ENCODE measurements around the gene SMARCAD1.
"Not testable (repeated sequence)": the region's sequence is repeated elsewhere in the genome, so short reads cannot be mapped to it uniquely, and the experiment has no call there.

Gene SMARCAD1

GRCh38 chr4:94235825-94236224 lies 28.2 kb downstream of the SMARCAD1 start:
- no peak for DNase-seq

DNA sequence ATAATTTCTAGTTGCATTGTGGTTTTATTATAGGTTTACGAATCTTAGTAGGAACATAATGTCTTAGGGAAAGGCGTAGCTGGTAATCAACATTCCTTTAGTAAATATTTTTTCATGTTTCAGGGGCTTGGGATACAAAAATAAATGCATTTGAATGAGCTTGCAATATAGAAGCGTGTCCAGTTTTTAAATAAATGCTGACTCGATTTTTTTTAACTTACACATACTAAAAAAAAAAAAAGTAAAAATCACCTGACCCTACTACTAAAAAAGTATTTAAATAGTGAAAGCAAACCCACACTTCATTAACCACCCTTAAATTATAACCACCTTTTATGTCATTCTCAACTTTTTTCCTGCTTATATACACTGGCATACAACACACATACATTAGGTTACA lies 29.6 kb downstream of the SMARCAD1 start:
- no peak for DNase-seq

DNA sequence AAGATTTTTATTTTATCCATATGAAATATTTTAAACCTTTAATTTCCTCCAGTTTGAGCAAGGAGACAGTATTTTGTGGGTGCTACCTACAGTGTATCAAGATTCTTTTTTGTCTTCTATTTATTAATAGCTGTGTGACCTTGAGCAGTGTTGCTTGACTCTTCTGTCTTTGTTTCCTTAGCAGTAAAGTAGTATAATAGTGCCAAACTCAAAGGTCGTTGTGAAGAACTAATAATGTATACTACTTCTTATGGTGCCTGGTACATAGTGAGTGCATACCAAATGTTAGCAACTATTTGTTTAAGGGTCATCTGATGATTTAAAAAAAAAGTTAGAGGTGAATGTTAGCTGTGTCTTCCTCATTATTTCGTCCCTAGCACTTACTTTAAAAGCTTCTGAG lies 30.5 kb downstream of the SMARCAD1 start:
- DNase-seq: no peak

- DNase-seq: no peak
Observed at GRCh38 chr4:94240384-94240783, 32.7 kb downstream of the SMARCAD1 start.

- no peak for DNase-seq
Observed at GRCh38 chr4:94244087-94244828, 36.6 kb downstream of the SMARCAD1 start.

DNA sequence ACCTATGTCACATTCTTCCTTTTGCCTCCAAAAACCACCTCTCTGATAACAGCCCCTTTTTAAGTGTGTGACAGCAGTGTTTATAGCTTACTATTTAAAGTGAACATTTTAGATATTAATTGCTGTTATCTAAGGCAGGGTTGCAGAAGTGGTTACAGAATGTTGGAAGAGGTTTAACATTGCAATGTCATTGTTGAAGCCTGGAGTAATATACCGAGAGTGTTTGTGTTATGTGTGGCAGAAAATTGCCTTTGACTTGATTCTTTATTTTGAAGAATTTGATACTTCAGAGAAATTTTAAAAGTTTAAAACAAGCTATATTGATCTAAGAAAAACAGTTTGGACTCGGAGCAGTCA lies 37.1 kb downstream of the SMARCAD1 start:
- no peak for DNase-seq

GRCh38 chr4:94251094-94251493 lies 43.4 kb downstream of the SMARCAD1 start:
- DNase-seq: no peak

DNA sequence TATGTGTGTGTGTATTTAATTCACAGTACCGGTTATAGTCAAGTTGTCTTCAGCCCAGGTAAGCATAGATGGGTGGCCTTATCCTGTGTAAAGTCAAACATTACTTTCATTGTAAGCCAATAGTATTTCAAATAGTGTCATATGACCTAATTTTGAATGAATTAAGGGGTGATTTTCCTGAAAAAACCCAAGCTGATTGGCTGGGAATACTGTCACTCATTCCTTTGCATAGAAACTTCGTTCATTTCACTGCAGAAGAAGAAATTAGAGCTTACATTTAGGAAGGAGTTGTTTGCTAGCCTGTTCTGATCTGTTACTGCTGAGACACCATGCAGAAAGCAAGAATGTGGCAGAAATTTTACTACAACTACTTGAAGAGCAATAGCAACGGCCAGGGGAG lies 45.4 kb downstream of the SMARCAD1 start:
- no peak for DNase-seq

GRCh38 chr4:94256144-94256783 lies 48.6 kb downstream of the SMARCAD1 start:
- no peak for DNase-seq

DNA sequence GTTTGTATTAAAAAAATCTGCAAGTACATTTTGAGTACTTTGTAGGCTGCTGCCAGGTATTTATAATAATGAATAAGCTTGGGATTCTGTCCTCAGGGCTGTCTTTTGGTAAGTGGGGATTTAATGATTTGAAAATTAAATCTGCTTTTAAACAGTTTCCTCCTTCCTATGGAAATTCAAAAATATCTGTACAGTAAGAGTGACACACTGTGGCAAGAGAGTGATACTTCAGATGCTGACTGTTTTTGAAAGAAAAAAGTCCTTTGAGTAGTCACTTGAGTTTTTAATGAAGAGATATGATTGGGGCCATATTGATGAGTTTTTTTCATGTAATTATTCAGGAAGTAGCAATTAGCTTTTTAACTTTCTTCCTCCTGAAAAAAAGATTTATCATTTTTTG lies 49.2 kb downstream of the SMARCAD1 start:
- no peak for DNase-seq

- no peak for DNase-seq
Observed at GRCh38 chr4:94262163-94263016, 54.7 kb downstream of the SMARCAD1 start.

DNA sequence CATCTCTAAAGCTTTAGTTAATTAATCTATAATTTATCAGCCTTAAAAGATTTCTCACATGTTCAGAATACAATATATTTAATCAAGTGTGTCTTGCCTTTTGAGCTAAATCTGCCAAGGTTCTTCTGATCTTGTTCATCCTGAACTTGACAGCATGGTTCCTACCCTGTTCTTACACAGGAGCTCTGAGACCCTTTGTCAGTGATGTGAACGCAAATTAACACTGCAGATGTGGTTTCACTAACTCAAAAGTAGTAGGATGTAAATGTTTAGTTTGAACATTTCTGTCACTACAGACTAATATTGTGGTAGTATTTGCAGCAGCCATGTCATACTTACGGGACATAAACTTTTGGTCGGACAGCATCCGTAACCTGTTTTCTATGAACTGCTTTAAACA lies 59.4 kb downstream of the SMARCAD1 start:
- no peak for DNase-seq

DNA sequence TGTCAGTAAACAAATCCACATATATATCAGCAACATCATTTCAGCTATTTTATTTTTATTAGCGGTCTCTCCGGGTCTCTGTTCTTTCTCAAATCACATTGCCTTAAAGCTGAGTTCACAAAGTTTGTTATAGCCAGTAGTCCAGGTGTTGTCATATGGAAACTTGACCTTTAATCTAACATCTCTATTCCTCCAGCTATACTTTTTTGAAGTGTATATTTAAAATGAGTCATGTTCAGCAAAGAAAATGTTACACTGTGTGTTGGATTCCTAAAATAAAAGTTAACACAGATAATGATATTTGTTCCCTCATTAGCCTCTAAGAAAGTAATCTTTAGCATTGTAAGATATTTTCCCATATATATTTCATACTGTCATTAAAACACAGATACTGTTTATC lies 63.6 kb downstream of the SMARCAD1 start:
- no peak for DNase-seq

DNA sequence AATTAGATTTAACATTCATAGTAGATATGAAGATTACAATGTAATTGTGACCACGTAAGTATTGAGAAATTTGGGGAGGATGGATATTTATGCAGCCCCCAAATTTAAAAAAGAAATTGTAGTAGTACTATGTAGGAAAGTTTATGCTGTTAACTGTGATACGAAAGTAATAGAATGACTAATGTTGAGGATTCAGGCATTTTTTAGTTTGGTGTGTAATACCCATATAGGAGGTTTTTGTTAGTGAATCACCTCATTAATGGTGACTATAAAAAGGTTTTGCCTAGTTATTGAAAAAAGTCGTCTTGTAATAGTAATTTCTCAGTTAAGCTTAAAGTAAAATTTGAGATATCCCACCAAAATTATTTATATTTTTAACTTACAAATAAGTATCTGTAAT lies 67.2 kb downstream of the SMARCAD1 start:
- DNase-seq: no peak

- DNase-seq: no peak
Observed at GRCh38 chr4:94276204-94276603, 68.5 kb downstream of the SMARCAD1 start.

GRCh38 chr4:94277534-94277933 lies 69.9 kb downstream of the SMARCAD1 start:
- DNase-seq: no peak

GRCh38 chr4:94278781-94279180 lies 71.1 kb downstream of the SMARCAD1 start:
- DNase-seq: no peak

DNA sequence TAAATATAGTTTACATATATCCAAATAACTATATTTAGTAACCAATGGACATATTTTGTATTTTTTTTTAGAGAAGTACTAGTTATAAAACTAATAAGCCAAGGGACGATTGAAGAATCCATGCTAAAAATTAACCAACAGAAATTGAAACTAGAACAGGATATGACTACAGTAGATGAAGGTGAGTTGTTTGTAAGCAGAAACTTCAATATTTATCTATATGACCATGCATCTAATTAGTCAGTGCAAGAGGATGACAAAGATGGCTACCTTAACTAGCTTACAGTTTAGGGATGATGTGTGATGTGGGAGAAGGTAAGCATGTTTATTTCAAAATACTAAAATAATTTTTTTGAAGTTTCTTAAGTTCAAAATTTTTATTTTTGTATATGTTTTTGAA lies 77.2 kb downstream of the SMARCAD1 start:
- DNase-seq: no peak

DNA sequence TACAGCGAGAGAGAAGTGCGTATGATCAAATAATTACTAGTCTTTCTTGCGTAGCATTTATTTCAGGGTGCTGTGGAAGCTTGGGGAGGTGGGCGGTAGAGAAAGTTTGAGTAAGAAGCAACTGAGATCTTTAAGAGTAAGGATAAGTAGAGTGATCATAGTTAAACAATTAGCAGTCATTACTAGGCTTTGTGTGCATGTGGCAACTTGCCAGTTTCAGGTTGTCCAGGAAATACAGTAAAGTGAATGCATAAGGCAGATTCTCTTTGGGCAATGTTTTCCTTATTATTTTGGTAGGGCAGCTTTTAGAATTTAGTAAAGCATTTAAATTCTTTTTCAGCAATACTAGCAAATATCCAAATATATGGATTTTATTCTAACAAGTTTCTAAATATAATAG lies 78.0 kb downstream of the SMARCAD1 start:
- DNase-seq: no peak

DNA sequence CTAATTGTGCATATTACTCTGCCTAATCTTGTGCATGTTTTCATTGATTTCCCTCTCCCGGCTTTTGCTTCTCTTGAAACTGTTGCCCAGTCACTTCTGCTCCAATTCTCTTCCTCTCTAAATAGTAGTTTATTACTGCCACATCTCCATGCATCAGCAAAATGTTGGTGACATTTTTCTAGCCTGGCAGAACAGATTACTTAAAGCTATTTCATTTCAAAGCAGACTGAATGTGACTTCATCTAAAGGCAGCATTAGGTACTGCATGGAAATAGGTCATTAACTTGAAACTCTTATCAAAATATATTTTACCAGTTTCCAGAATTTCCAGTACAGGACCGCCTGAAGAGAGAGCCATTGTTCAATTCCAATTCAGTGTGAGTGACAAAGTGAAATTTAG lies 82.6 kb downstream of the SMARCAD1 start:
- no peak for DNase-seq

- DNase-seq: not testable (repeated sequence)
Observed at GRCh38 chr4:94293981-94294380, 86.3 kb downstream of the SMARCAD1 start.

- not testable (repeated sequence) for DNase-seq
Observed at GRCh38 chr4:94295473-94295872, 87.8 kb downstream of the SMARCAD1 start.

DNA sequence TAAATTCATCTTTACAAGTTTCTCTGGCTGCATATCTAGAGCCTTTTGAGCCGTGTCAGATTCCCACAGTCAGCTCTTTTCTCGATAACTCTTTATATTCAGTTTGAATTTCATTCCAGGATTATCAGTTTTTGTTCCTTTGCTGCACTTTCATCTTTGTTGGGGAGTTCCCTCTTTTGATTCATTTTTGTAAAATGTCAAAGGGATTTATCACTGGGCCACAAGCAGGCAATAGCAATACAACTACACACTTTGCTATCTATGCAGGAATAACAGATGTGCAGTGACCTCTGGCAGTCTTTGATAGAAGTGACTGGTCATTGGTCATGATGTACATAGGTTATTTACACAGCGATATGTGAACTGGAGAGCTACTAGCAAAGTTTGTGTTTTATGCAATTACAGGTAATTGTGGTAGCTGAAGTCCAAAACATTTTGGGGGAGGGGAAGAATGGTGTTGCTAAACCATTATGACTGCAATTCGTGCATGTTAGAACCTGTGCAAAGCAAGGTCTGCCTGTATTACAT lies 91.1 kb downstream of the SMARCAD1 start:
- DNase-seq: no peak

DNA sequence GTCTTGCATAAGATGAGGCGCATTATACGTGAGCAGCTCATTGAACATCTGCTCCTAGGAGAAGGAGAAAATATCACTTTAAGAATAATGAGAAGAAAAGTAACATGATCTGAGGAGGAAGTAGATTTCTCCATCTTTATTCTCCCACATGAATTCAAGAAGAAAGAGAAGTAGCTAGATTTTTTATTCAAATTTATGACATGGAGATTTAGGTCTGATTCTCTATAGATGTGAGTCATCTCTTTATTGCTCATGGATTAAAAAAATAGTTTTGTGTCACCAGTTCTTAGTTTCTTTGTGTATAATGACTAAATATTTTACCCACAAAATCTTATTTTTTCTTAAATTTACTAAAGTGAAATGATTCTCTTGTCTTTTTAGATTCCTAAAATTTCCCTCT lies 94.5 kb downstream of the SMARCAD1 start:
- DNase-seq: no peak
